PC-3 (cell line): ENCODE data around the gene TMEM38B.

Source experiments
- EZH2 ChIP-seq: fragments of 300-600 bp; sonication (generic); IDR thresholded peaks from one replicate; pipeline ENCODE4 v1.6.1; 2017; ENCODE audit warnings: antibody characterized with exemption, mild to moderate bottlenecking, low read length; ENCODE audit not compliant: unreplicated experiment
- EZH2phosphoT487 ChIP-seq: fragments of 300-600 bp; sonication (generic); IDR thresholded peaks from 2 replicates; pipeline ENCODE4 v1.6.1; 2018; ENCODE audit warnings: mild to moderate bottlenecking, antibody characterized with exemption, low read length, borderline replicate concordance

GRCh38 chr9:105701145-105701544 lies 6.8 kb downstream of the TMEM38B start:
- TF ChIP-seq EZH2phosphoT487, result no peak
- TF ChIP-seq EZH2, result no peak
